WTC11 (cell line): ENCODE data around the gene CXCL12. TPM values are rescaled to one million over a fixed set of nuclear protein-coding genes. Genes with fewer than 3 reads are reported as not detected.

Source experiments
- ATAC-seq: fragments of 200-7000 bp; cut with Tn5 transposase; 2 replicates; pipeline ENCODE4 v1.10.0; 2021; ENCODE audit warnings: mild to moderate bottlenecking, moderate library complexity
- CTCF ChIA-PET: fragments of 300-600 bp; sonication (Branson Sonifier 250); formaldehyde crosslinking; loops from one replicate; lab custom pipeline; 2021; ENCODE audit warnings: antibody characterized with exemption; lab: Charles Lee
- POLR2A ChIA-PET: fragments of 350-600 bp; sonication (Branson Sonifier 250); formaldehyde crosslinking; loops from one replicate; lab custom pipeline; 2021; ENCODE audit warnings: antibody characterized with exemption; lab: Charles Lee
- DNase-seq: peaks from one replicate; pipeline ENCODE4 v3.0.0; 2021; ENCODE audit warnings: low spot score
- H3K27ac Mint-ChIP-seq: 2 replicates; pipeline ENCODE4 v1.8.0; 2021; ENCODE audit warnings: mixed read lengths
- H3K27me3 Mint-ChIP-seq: 2 replicates; pipeline ENCODE4 v1.8.0; 2021; ENCODE audit warnings: low read depth, mild to moderate bottlenecking, moderate library complexity, mixed read lengths
- H3K36me3 Mint-ChIP-seq: 2 replicates; pipeline ENCODE4 v1.8.0; 2021; ENCODE audit warnings: mixed read lengths
- H3K4me1 Mint-ChIP-seq: 2 replicates; pipeline ENCODE4 v1.8.0; 2022; ENCODE audit warnings: mixed read lengths
- H3K4me3 Mint-ChIP-seq: 2 replicates; pipeline ENCODE4 v1.8.0; 2021; ENCODE audit warnings: mild to moderate bottlenecking, moderate library complexity, mixed read lengths
- H3K9me3 Mint-ChIP-seq: 2 replicates; pipeline ENCODE4 v1.8.0; 2021; ENCODE audit warnings: mixed read lengths
- AFF4 ChIP-seq: sonication (generic); formaldehyde crosslinking; IDR thresholded peaks from 2 replicates; pipeline ENCODE4 v1.8.1; 2023; ENCODE audit warnings: mild to moderate bottlenecking, missing genetic modification reagents, borderline replicate concordance
- ATF1 ChIP-seq: sonication (generic); formaldehyde crosslinking; IDR thresholded peaks from 2 replicates; pipeline ENCODE4 v1.8.1; 2023; ENCODE audit warnings: mild to moderate bottlenecking, moderate library complexity, missing genetic modification reagents
- ATF2 ChIP-seq: sonication (generic); formaldehyde crosslinking; IDR thresholded peaks from 2 replicates; pipeline ENCODE4 v1.8.1; 2022; ENCODE audit warnings: low read depth, missing genetic modification reagents, borderline replicate concordance
- ELF4 ChIP-seq: sonication (generic); formaldehyde crosslinking; IDR thresholded peaks from 2 replicates; pipeline ENCODE4 v1.8.1; 2022; ENCODE audit warnings: low read depth, mild to moderate bottlenecking, moderate library complexity, missing genetic modification reagents
- ETV6 ChIP-seq: sonication (generic); formaldehyde crosslinking; IDR thresholded peaks from 2 replicates; pipeline ENCODE4 v1.8.1; 2022; ENCODE audit warnings: mild to moderate bottlenecking, missing genetic modification reagents
- FOXK1 ChIP-seq: sonication (generic); formaldehyde crosslinking; IDR thresholded peaks from 2 replicates; pipeline ENCODE4 v1.8.0; 2022; ENCODE audit warnings: mild to moderate bottlenecking, moderate library complexity, missing genetic modification reagents
- FOXP1 ChIP-seq: sonication (generic); formaldehyde crosslinking; IDR thresholded peaks from 2 replicates; pipeline ENCODE4 v1.8.0; 2022; ENCODE audit warnings: missing genetic modification reagents, mild to moderate bottlenecking, moderate library complexity, borderline replicate concordance
- FOXP4 ChIP-seq: sonication (generic); formaldehyde crosslinking; IDR thresholded peaks from 2 replicates; pipeline ENCODE4 v1.8.0; 2022; ENCODE audit warnings: mild to moderate bottlenecking, missing genetic modification reagents
- HMGA2 ChIP-seq: fragments of 250-450 bp; sonication (Bioruptor Pico); IDR thresholded peaks from 2 replicates; pipeline ENCODE4 v1.4.0; 2021; ENCODE audit warnings: mild to moderate bottlenecking, moderate library complexity
- IRF2 ChIP-seq: sonication (generic); formaldehyde crosslinking; IDR thresholded peaks from 2 replicates; pipeline ENCODE4 v1.8.0; 2022; ENCODE audit warnings: low read depth, missing genetic modification reagents, borderline replicate concordance
- KAT7 ChIP-seq: sonication (generic); formaldehyde crosslinking; IDR thresholded peaks from 2 replicates; pipeline ENCODE4 v1.8.1; 2023; ENCODE audit warnings: missing genetic modification reagents, mild to moderate bottlenecking, borderline replicate concordance
- NFATC4 ChIP-seq: fragments of 250-450 bp; sonication (Bioruptor Pico); IDR thresholded peaks from 2 replicates; pipeline ENCODE4 v1.9.0; 2021; ENCODE audit warnings: mild to moderate bottlenecking
- USF2 ChIP-seq: sonication (generic); formaldehyde crosslinking; IDR thresholded peaks from 2 replicates; pipeline ENCODE4 v1.8.1; 2023; ENCODE audit warnings: mild to moderate bottlenecking, missing genetic modification reagents, moderate library complexity
- ZNF138 ChIP-seq: sonication (generic); formaldehyde crosslinking; conservative IDR thresholded peaks from 2 replicates; pipeline ENCODE4 v1.8.1; 2022; ENCODE audit warnings: mild to moderate bottlenecking, moderate library complexity, missing genetic modification reagents
- ZNF232 ChIP-seq: sonication (generic); formaldehyde crosslinking; IDR thresholded peaks from 2 replicates; pipeline ENCODE4 v1.8.0; 2022; ENCODE audit warnings: mild to moderate bottlenecking, missing genetic modification reagents
- ZNF317 ChIP-seq: sonication (generic); formaldehyde crosslinking; IDR thresholded peaks from 2 replicates; pipeline ENCODE4 v1.8.1; 2023; ENCODE audit warnings: low read depth, mild to moderate bottlenecking, moderate library complexity, missing genetic modification reagents, borderline replicate concordance
- ZNF416 ChIP-seq: fragments of 250-450 bp; sonication (Bioruptor Pico); IDR thresholded peaks from 2 replicates; pipeline ENCODE4 v1.9.0; 2021; ENCODE audit warnings: mild to moderate bottlenecking, inconsistent platforms
- total RNA-seq: library from RNA; stranded (reverse); gene quantifications from 3 replicates; pipeline ENCODE4 v1.2.3, GENCODE V29; 2021
- TF ChIP-seq, protein P1 (sequence below): sonication (generic); formaldehyde crosslinking; IDR thresholded peaks from 2 replicates; pipeline ENCODE4 v1.8.1; 2023; ENCODE audit warnings: mild to moderate bottlenecking, missing genetic modification reagents
- TF ChIP-seq, protein P2 (sequence below): sonication (generic); formaldehyde crosslinking; IDR thresholded peaks from 2 replicates; pipeline ENCODE4 v1.8.1; 2023; ENCODE audit warnings: mild to moderate bottlenecking, moderate library complexity, missing genetic modification reagents

The CXCL12 gene
- total RNA-seq, 1 experiment from 2014 or later = 52.4 TPM

GRCh38 chr10:44411251-44411650 is 26.4 kb upstream of the CXCL12 start (continued):
- TF ChIP-seq AFF4 (CRISPR knock-in tag) (no peak), IRF2 (CRISPR knock-in tag) (no peak), HMGA2 (CRISPR knock-in tag) (no peak), ZNF317 (CRISPR knock-in tag) (no peak), ZNF232 (CRISPR knock-in tag) (no peak)
- TF ChIP-seq, protein P1, sequence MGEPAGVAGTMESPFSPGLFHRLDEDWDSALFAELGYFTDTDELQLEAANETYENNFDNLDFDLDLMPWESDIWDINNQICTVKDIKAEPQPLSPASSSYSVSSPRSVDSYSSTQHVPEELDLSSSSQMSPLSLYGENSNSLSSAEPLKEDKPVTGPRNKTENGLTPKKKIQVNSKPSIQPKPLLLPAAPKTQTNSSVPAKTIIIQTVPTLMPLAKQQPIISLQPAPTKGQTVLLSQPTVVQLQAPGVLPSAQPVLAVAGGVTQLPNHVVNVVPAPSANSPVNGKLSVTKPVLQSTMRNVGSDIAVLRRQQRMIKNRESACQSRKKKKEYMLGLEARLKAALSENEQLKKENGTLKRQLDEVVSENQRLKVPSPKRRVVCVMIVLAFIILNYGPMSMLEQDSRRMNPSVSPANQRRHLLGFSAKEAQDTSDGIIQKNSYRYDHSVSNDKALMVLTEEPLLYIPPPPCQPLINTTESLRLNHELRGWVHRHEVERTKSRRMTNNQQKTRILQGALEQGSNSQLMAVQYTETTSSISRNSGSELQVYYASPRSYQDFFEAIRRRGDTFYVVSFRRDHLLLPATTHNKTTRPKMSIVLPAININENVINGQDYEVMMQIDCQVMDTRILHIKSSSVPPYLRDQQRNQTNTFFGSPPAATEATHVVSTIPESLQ = no peak

DNA sequence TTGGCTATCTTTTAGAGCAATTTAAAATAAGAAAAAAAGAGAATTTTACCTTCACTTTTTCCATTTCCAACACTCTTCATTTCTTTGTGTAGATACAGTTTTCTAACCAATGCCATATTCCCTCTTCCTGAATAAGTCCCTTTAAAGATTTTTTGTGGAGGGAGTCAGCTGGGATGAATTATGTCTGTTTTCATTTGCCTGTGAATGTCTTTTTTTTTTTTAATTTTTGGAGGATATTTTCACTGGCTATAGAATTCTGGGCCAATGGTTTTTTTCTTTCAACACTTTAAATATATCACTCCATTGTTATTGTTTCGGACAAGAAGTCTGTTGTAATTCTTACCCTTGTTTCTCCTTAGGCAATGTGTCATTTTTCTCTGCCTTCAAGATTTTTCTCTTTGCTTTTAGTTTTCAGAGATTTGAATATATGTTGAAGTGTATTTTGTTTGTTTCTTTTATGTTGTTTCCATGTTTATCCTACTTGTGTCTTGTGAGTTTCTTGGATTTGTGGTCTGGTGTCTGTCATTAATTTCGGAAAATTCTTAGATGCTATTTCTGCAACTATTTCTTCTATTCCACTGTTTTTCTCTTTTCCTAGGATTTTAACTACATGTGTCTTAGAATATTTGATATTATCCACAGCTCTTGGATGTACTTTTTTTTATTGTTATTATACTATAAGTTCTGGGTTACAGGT is 20.0 kb upstream of the CXCL12 start:
- ATAC-seq = no peak
- CTCF ChIA-PET = no interaction called here
- H3K9me3 Mint-ChIP-seq = 0 out of 2 replicates have a peak, but pooled peaks cover 5% of the 10 kb centered on the region
- H3K27ac Mint-ChIP-seq = no peak overlapping the region
- peaks cover 28% of the 10 kb centered on the region for H3K4me1 Mint-ChIP-seq
- H3K27me3 Mint-ChIP-seq = peaks cover 4% of the 10 kb centered on the region
- peaks cover 4% of the 10 kb centered on the region for H3K36me3 Mint-ChIP-seq
- no peak for DNase-seq
- POLR2A ChIA-PET = no interaction called here
- H3K4me3 Mint-ChIP-seq = no peak overlapping the region
- TF ChIP-seq ATF2 = no peak
- TF ChIP-seq FOXK1 (CRISPR knock-in tag) = no peak
- no peak for TF ChIP-seq FOXP1
- TF ChIP-seq, protein P2, sequence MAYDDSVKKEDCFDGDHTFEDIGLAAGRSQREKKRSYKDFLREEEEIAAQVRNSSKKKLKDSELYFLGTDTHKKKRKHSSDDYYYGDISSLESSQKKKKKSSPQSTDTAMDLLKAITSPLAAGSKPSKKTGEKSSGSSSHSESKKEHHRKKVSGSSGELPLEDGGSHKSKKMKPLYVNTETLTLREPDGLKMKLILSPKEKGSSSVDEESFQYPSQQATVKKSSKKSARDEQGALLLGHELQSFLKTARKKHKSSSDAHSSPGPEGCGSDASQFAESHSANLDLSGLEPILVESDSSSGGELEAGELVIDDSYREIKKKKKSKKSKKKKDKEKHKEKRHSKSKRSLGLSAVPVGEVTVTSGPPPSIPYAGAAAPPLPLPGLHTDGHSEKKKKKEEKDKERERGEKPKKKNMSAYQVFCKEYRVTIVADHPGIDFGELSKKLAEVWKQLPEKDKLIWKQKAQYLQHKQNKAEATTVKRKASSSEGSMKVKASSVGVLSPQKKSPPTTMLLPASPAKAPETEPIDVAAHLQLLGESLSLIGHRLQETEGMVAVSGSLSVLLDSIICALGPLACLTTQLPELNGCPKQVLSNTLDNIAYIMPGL (CRISPR knock-in tag) = no peak
- TF ChIP-seq FOXP4 (CRISPR knock-in tag) = no peak
- no peak for TF ChIP-seq ELF4 (CRISPR knock-in tag)
- TF ChIP-seq ZNF138 = no peak
- no peak for TF ChIP-seq KAT7 (CRISPR knock-in tag)
- TF ChIP-seq AFF4 (CRISPR knock-in tag) = no peak
- TF ChIP-seq HMGA2 (CRISPR knock-in tag) = no peak
- TF ChIP-seq ATF1 (CRISPR knock-in tag) = no peak
- no peak for TF ChIP-seq NFATC4 (CRISPR knock-in tag)
- TF ChIP-seq USF2 (CRISPR knock-in tag) = no peak
- no peak for TF ChIP-seq ETV6 (CRISPR knock-in tag)
- no peak for TF ChIP-seq ZNF416 (CRISPR knock-in tag)
